ENCODE measurements around the gene OSTF1.

DNA sequence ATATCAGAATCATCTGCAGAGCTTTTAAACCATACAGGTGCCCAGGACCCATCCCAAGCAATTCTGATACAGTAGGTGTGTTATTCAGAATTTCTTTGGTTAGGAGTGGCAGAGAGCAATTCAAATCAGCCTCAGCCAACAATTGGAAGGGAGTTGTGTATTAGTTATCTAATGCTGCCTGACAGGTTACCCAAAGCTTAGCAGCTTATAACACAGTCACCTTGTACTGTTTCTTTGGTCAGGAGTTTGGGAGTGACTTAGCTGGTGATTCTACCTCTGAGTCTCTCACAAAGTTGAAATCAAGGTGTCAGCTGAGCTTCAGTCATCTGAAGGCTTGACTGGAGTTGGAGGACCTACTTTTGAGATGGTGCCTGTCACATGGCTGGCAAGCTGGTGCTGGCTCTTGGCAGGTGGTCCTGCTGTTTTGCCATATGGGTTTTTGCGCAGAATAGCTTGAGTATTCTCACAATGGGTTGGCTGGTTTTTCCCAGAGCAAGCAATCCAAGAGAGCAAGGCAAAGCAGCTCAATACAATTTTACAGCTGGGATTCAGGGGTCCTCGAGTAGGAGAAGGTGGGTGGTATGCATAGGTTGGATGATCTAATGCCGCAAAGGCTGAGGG is 41.5 kb upstream of the OSTF1 start:
- TF ChIP-seq, protein P1, sequence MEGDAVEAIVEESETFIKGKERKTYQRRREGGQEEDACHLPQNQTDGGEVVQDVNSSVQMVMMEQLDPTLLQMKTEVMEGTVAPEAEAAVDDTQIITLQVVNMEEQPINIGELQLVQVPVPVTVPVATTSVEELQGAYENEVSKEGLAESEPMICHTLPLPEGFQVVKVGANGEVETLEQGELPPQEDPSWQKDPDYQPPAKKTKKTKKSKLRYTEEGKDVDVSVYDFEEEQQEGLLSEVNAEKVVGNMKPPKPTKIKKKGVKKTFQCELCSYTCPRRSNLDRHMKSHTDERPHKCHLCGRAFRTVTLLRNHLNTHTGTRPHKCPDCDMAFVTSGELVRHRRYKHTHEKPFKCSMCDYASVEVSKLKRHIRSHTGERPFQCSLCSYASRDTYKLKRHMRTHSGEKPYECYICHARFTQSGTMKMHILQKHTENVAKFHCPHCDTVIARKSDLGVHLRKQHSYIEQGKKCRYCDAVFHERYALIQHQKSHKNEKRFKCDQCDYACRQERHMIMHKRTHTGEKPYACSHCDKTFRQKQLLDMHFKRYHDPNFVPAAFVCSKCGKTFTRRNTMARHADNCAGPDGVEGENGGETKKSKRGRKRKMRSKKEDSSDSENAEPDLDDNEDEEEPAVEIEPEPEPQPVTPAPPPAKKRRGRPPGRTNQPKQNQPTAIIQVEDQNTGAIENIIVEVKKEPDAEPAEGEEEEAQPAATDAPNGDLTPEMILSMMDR (IDR thresholded peaks at IDR 0.05; ENCODE audit: low read depth, low read length), result no peak
- TF ChIP-seq POLR2A (IDR thresholded peaks at IDR 0.05; ENCODE audit: extremely low read depth, insufficient read length), result no peak

All from NB4 (cell line).